Activated T-helper 1 cell treated with anti-CD3 and anti-CD28 coated beads, Interleukin-12 subunit alpha, Interleukin-12 subunit beta, Interleukin-2, Interleukin-4 antibody, amounts not matched to agents 30 ng/mL and 10 ng/mL and 1 ng/mL, durations not matched to agents 14 hours and 24 hours and 36 hours (primary cell): ENCODE data around the gene BOC. TPM values are rescaled to one million over a fixed set of nuclear protein-coding genes. Genes with fewer than 3 reads are reported as not detected.

Experiments
- DNase-seq: peaks from one replicate; pipeline ENCODE4 v3.0.0; 2021; ENCODE audit warnings: low spot score
- H3K27ac Mint-ChIP-seq: one replicate; pipeline ENCODE4 v1.8.0; 2021; ENCODE audit warnings: mild to moderate bottlenecking, mixed read lengths
- H3K27me3 Mint-ChIP-seq: one replicate; pipeline ENCODE4 v1.8.0; 2022; ENCODE audit warnings: mild to moderate bottlenecking, moderate library complexity, mixed read lengths; ENCODE audit not compliant: insufficient read depth
- H3K36me3 Mint-ChIP-seq: one replicate; pipeline ENCODE4 v1.8.0; 2021; ENCODE audit warnings: low read depth, mixed read lengths
- H3K4me1 Mint-ChIP-seq: one replicate; pipeline ENCODE4 v1.8.0; 2021; ENCODE audit warnings: low read depth, mixed read lengths
- H3K4me3 Mint-ChIP-seq: one replicate; pipeline ENCODE4 v1.8.0; 2021; ENCODE audit warnings: mild to moderate bottlenecking, moderate library complexity, mixed read lengths
- H3K9me3 Mint-ChIP-seq: one replicate; pipeline ENCODE4 v1.8.0; 2021; ENCODE audit warnings: mixed read lengths
- intact Hi-C: fragments of 100-400 bp; cut with micrococcal nuclease; formaldehyde crosslinking; loops from one replicate; pipeline ENCODE4 v1.15.1; 2024
- total RNA-seq: library from RNA; stranded (reverse); gene quantifications from 2 replicates; pipeline ENCODE4 v1.2.3, GENCODE V29; 2022

BOC gene
- total RNA-seq, 1 donor from 2014 or later = 2.1 TPM

GRCh38 chr3:113234688-113235260 is 23.4 kb downstream of the BOC start:
- intact Hi-C loops = no loop called here
- Mint-ChIP-seq H3K27ac (no peak overlapping the region), H3K36me3 (no peaks in the 10 kb centered on the region), H3K4me3 (no peak overlapping the region), H3K27me3 (peaks cover 4% of the 10 kb centered on the region), H3K4me1 (peaks cover 5% of the 10 kb centered on the region), H3K9me3 (no peaks in the 10 kb centered on the region)
- DNase-seq = no peak

GRCh38 chr3:113238503-113238902 is 27.1 kb downstream of the BOC start:
- H3K4me1 Mint-ChIP-seq = peaks cover 18% of the 10 kb centered on the region
- intact Hi-C loops = no loop called here
- H3K27ac Mint-ChIP-seq = no peak overlapping the region
- H3K9me3 Mint-ChIP-seq = no peaks in the 10 kb centered on the region
- H3K27me3 Mint-ChIP-seq = peaks cover 4% of the 10 kb centered on the region
- H3K4me3 Mint-ChIP-seq = no peak overlapping the region
- no peaks in the 10 kb centered on the region for H3K36me3 Mint-ChIP-seq
- no peak for DNase-seq

DNA sequence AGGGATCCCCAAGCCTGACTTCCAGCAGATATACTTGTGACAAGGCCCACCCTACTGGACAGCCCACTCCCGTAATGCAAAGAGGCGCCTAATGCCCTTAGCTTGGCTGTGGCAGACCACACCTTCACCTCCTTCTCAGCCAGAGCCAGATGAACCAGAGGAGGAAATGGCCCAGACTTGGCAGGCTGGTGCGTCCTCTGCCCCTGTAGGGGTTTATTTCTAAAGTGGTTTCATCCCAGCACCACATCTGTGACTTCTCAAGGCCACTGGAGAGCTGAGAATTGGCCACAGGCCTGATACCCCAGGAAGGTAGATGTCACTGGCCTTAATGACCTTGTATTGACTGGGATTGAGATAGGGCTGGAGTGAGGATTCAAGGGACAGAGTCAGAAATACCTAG is 29.5 kb downstream of the BOC start:
- no peak overlapping the region for H3K27ac Mint-ChIP-seq
- H3K27me3 Mint-ChIP-seq = peaks cover 4% of the 10 kb centered on the region
- DNase-seq = no peak
- H3K4me3 Mint-ChIP-seq = no peak overlapping the region
- H3K36me3 Mint-ChIP-seq = no peaks in the 10 kb centered on the region
- H3K9me3 Mint-ChIP-seq = no peaks in the 10 kb centered on the region
- H3K4me1 Mint-ChIP-seq = peaks cover 26% of the 10 kb centered on the region
- intact Hi-C loops = no loop called here

GRCh38 chr3:113241292-113242095 is 30.1 kb downstream of the BOC start:
- Mint-ChIP-seq H3K4me3 (no peak overlapping the region), H3K27me3 (peaks cover 4% of the 10 kb centered on the region), H3K27ac (peak overlapping the region; percentile 61), H3K4me1 (peaks cover 26% of the 10 kb centered on the region), H3K9me3 (no peaks in the 10 kb centered on the region), H3K36me3 (no peaks in the 10 kb centered on the region)
- DNase-seq = no peak
- intact Hi-C loops = no loop called here

- Mint-ChIP-seq H3K27ac (peak overlapping the region; percentile 61), H3K36me3 (no peaks in the 10 kb centered on the region), H3K4me1 (peaks cover 32% of the 10 kb centered on the region), H3K9me3 (no peaks in the 10 kb centered on the region), H3K27me3 (peaks cover 6% of the 10 kb centered on the region), H3K4me3 (no peak overlapping the region)
- intact Hi-C loops = no loop called here
- no peak for DNase-seq
Measured at GRCh38 chr3:113242096-113242581, 30.8 kb downstream of the BOC start.

GRCh38 chr3:113243071-113243470 is 31.7 kb downstream of the BOC start:
- H3K4me1 Mint-ChIP-seq = peaks cover 40% of the 10 kb centered on the region
- peaks cover 4% of the 10 kb centered on the region for H3K27me3 Mint-ChIP-seq
- no peak for DNase-seq
- H3K9me3 Mint-ChIP-seq = no peaks in the 10 kb centered on the region
- no peak overlapping the region for H3K27ac Mint-ChIP-seq
- no peak overlapping the region for H3K4me3 Mint-ChIP-seq
- intact Hi-C loops = no loop called here
- no peaks in the 10 kb centered on the region for H3K36me3 Mint-ChIP-seq

DNA sequence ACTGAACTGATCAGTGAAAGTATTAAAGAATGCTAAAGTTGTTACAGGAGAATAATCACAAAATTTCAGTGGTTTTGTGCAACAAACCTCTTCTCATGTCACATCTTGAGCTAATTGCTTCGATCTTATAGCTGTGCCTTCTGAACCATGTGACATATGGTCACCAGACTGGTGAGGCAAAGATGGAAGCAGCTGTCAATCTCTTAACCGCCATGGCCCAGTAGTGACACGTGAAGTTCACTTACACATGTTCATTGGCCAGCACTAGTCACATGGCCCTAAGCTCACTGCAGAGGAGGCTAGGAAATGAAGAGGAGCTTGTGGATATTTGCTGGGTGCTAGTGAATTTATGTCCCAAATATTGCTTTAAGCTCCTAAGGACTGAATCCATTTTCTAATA is 32.5 kb downstream of the BOC start:
- intact Hi-C loops = no loop called here
- H3K4me3 Mint-ChIP-seq = no peak overlapping the region
- H3K9me3 Mint-ChIP-seq = no peaks in the 10 kb centered on the region
- no peak for DNase-seq
- H3K27me3 Mint-ChIP-seq = peaks cover 4% of the 10 kb centered on the region
- H3K36me3 Mint-ChIP-seq = no peaks in the 10 kb centered on the region
- H3K4me1 Mint-ChIP-seq = peaks cover 40% of the 10 kb centered on the region
- H3K27ac Mint-ChIP-seq = no peak overlapping the region

- no peak overlapping the region for H3K4me3 Mint-ChIP-seq
- no peak for DNase-seq
- peaks cover 4% of the 10 kb centered on the region for H3K27me3 Mint-ChIP-seq
- H3K9me3 Mint-ChIP-seq = no peaks in the 10 kb centered on the region
- intact Hi-C loops = no loop called here
- H3K4me1 Mint-ChIP-seq = peaks cover 40% of the 10 kb centered on the region
- no peaks in the 10 kb centered on the region for H3K36me3 Mint-ChIP-seq
- H3K27ac Mint-ChIP-seq = no peak overlapping the region
Measured at GRCh38 chr3:113245761-113246161, 34.4 kb downstream of the BOC start.

- no peak overlapping the region for H3K27ac Mint-ChIP-seq
- DNase-seq = no peak
- H3K36me3 Mint-ChIP-seq = no peaks in the 10 kb centered on the region
- no peak overlapping the region for H3K4me3 Mint-ChIP-seq
- intact Hi-C loops = no loop called here
- H3K9me3 Mint-ChIP-seq = no peaks in the 10 kb centered on the region
- H3K27me3 Mint-ChIP-seq = peaks cover 4% of the 10 kb centered on the region
- peaks cover 30% of the 10 kb centered on the region for H3K4me1 Mint-ChIP-seq
Measured at GRCh38 chr3:113247068-113247467, 35.7 kb downstream of the BOC start.

DNA sequence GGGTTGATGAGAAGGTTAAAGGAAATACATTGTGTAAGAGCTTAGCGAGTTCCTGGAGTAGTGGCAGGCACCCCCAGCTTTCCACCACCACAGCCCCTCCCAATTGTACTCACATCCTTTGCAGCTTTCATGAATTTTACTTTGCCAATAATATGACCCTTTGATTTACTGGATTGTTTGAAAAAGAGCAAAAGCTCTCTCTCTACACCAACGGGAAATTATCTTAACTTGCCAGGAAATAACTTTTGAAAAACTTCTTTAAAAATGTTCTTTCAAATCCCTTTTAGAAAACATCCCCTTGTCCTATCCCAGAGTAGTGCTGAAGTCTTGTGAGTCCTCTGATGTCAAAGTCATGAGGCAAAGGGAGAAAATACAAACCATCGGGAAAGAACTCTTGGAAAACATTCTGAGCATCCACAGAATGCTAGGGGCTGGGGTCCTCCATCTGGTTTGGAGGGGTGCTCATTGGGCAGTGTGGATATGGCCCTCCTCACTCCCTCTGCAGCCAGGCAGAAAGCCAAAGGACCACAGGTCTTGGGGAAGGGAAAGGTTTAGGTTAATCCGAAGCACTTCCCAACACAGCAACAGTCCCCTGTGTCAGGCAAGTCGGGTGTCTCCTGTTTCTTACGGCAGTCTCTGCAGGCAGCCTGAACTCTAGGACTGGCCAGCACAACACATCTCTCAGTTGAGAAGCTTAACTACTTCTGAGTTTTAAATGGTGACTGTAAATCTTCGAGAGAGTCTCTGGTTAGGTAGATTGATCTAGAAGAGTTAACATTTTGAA is 36.5 kb downstream of the BOC start:
- Mint-ChIP-seq H3K4me1 (peaks cover 22% of the 10 kb centered on the region), H3K9me3 (no peaks in the 10 kb centered on the region), H3K27ac (no peak overlapping the region), H3K36me3 (no peaks in the 10 kb centered on the region), H3K27me3 (peaks cover 4% of the 10 kb centered on the region), H3K4me3 (no peak overlapping the region)
- DNase-seq = no peak
- intact Hi-C loops = no loop called here

- H3K36me3 Mint-ChIP-seq = no peaks in the 10 kb centered on the region
- peaks cover 4% of the 10 kb centered on the region for H3K27me3 Mint-ChIP-seq
- peaks cover 18% of the 10 kb centered on the region for H3K4me1 Mint-ChIP-seq
- intact Hi-C loops = no loop called here
- no peak overlapping the region for H3K27ac Mint-ChIP-seq
- H3K4me3 Mint-ChIP-seq = no peak overlapping the region
- H3K9me3 Mint-ChIP-seq = no peaks in the 10 kb centered on the region
- DNase-seq = no peak
Measured at GRCh38 chr3:113249111-113249510, 37.8 kb downstream of the BOC start.

DNA sequence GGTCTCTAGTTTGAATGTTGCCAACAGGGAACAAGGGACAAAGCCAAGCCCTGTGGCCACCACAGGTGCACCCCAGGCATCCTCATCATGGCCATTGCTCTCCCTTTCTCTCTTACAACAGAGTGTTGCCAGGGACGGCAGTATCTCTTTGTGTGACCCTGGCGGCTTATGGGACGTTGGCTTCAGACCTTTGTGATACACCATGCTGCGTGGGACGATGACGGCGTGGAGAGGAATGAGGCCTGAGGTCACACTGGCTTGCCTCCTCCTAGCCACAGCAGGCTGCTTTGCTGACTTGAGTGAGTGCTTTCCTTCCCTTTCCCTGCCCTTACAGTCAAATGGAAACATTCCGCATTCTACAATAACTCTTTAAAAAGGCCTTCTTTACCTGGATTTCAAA is 38.2 kb downstream of the BOC start:
- intact Hi-C loops = no loop called here
- Mint-ChIP-seq H3K4me1 (peaks cover 18% of the 10 kb centered on the region), H3K4me3 (no peak overlapping the region)

GRCh38 chr3:113250566-113250965 is 39.2 kb downstream of the BOC start:
- Mint-ChIP-seq H3K27ac (no peak overlapping the region), H3K4me3 (no peak overlapping the region), H3K36me3 (no peaks in the 10 kb centered on the region), H3K9me3 (no peaks in the 10 kb centered on the region), H3K4me1 (peaks cover 17% of the 10 kb centered on the region), H3K27me3 (peaks cover 2% of the 10 kb centered on the region)
- no peak for DNase-seq
- intact Hi-C loops = no loop called here

More for the DNA sequence above, 38.2 kb downstream of the BOC start:
- Mint-ChIP-seq H3K27me3 (peaks cover 3% of the 10 kb centered on the region), H3K36me3 (no peaks in the 10 kb centered on the region), H3K9me3 (no peaks in the 10 kb centered on the region), H3K27ac (no peak overlapping the region)
- DNase-seq = no peak
